ENCODE data around the gene KRTAP4-9. TPM values are rescaled to one million over a fixed set of nuclear protein-coding genes. Genes with fewer than 3 reads are reported as not detected.
"Not testable (repeated sequence)": the region's sequence is repeated elsewhere in the genome, so short reads cannot be mapped to it uniquely, and the experiment has no call there.

The KRTAP4-9 gene
- total RNA-seq, 4 donors from 2014 or later = not detected

- H3K4me1 ChIP-seq = no peaks in the 10 kb centered on the region
- no peaks in the 10 kb centered on the region for H3K27me3 ChIP-seq
- no peak for DNase-seq
- no peaks in the 10 kb centered on the region for H3K36me3 ChIP-seq
- 74 to 86% methylated on average over 3 of the region's 3 CpGs for WGBS, 2 donors
- intact Hi-C loops (cut with DNase I) = no loop called here
- H3K4me3 ChIP-seq (replicated peaks in 1 of 3) = no peak overlapping the region
- no peaks in the 10 kb centered on the region for H3K9me3 ChIP-seq
- TF ChIP-seq, protein P1, sequence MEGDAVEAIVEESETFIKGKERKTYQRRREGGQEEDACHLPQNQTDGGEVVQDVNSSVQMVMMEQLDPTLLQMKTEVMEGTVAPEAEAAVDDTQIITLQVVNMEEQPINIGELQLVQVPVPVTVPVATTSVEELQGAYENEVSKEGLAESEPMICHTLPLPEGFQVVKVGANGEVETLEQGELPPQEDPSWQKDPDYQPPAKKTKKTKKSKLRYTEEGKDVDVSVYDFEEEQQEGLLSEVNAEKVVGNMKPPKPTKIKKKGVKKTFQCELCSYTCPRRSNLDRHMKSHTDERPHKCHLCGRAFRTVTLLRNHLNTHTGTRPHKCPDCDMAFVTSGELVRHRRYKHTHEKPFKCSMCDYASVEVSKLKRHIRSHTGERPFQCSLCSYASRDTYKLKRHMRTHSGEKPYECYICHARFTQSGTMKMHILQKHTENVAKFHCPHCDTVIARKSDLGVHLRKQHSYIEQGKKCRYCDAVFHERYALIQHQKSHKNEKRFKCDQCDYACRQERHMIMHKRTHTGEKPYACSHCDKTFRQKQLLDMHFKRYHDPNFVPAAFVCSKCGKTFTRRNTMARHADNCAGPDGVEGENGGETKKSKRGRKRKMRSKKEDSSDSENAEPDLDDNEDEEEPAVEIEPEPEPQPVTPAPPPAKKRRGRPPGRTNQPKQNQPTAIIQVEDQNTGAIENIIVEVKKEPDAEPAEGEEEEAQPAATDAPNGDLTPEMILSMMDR (IDR thresholded peaks at IDR 0.05) = no peak
- TF ChIP-seq POLR2A (IDR thresholded peaks at IDR 0.05) = no peak
- no peak overlapping the region for H3K27ac ChIP-seq
These were observed 36.2 kb upstream of the KRTAP4-9 start for GRCh38 chr17:41069031-41069430.

GRCh38 chr17:41071606-41072360, 33.4 kb upstream of the KRTAP4-9 start:
- intact Hi-C loops (cut with DNase I) = no loop called here
- WGBS, 2 donors = 93 to 98% methylated on average over 5 of the region's 5 CpGs
- H3K4me3 ChIP-seq (replicated peaks in 1 of 3) = no peak overlapping the region
- H3K9me3 ChIP-seq = no peaks in the 10 kb centered on the region
- H3K36me3 ChIP-seq = no peaks in the 10 kb centered on the region
- no peak for DNase-seq
- no peaks in the 10 kb centered on the region for H3K27me3 ChIP-seq
- TF ChIP-seq, protein P1 (IDR thresholded peaks at IDR 0.05) = no peak
- TF ChIP-seq POLR2A (IDR thresholded peaks at IDR 0.05) = no peak
- no peaks in the 10 kb centered on the region for H3K4me1 ChIP-seq
- H3K27ac ChIP-seq = no peak overlapping the region

- Histone ChIP-seq H3K27me3 (no peaks in the 10 kb centered on the region), H3K36me3 (no peaks in the 10 kb centered on the region), H3K4me1 (no peaks in the 10 kb centered on the region), H3K4me3 (replicated peaks in 1 of 3) (no peak overlapping the region), H3K27ac (no peak overlapping the region), H3K9me3 (no peaks in the 10 kb centered on the region)
- intact Hi-C loops (cut with DNase I) = no loop called here
- TF ChIP-seq, protein P1 (IDR thresholded peaks at IDR 0.05) = no peak
- no peak for TF ChIP-seq POLR2A (IDR thresholded peaks at IDR 0.05)
- no peak for DNase-seq
- 93% methylated on average over 2 of the region's 2 CpGs for WGBS, 2 donors
These were observed 31.5 kb upstream of the KRTAP4-9 start for GRCh38 chr17:41073676-41074075.

GRCh38 chr17:41076788-41077187, 28.4 kb upstream of the KRTAP4-9 start:
- intact Hi-C loops (cut with DNase I) = no loop called here
- Histone ChIP-seq H3K4me1 (no peaks in the 10 kb centered on the region), H3K27ac (no peak overlapping the region), H3K9me3 (no peaks in the 10 kb centered on the region), H3K36me3 (no peaks in the 10 kb centered on the region), H3K4me3 (replicated peaks in 1 of 3) (no peak overlapping the region), H3K27me3 (no peaks in the 10 kb centered on the region)
- DNase-seq = no peak
- TF ChIP-seq, protein P1 (IDR thresholded peaks at IDR 0.05) = no peak
- no peak for TF ChIP-seq POLR2A (IDR thresholded peaks at IDR 0.05)

DNA sequence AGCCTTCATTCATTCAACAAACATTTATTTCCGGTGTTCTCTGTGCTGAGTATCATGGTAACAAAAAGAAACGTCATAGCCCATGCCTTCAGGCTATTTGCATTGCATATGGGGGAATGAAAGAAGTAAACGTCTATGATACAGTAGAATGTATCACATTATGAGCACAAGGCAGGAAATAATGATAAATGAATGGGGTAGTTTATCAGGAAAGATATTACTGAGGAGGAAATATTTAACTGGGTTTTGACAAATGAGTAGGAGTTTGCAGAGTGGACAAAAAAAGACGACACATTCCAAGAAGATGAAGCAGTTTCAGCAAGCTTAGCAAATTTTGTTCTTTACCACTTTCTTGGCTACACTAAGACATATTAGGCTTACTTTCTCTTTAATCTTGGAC, 22.6 kb upstream of the KRTAP4-9 start:
- Histone ChIP-seq H3K27me3 (no peaks in the 10 kb centered on the region), H3K4me1 (no peaks in the 10 kb centered on the region), H3K36me3 (no peaks in the 10 kb centered on the region), H3K4me3 (replicated peaks in 1 of 3) (no peak overlapping the region), H3K9me3 (no peaks in the 10 kb centered on the region), H3K27ac (no peak overlapping the region)
- DNase-seq = no peak
- 60 to 69% methylated on average over 4 of the region's 4 CpGs for WGBS, 2 donors
- TF ChIP-seq POLR2A (IDR thresholded peaks at IDR 0.05) = no peak
- TF ChIP-seq, protein P1 (IDR thresholded peaks at IDR 0.05) = no peak
- intact Hi-C loops (cut with DNase I) = no loop called here

- H3K9me3 ChIP-seq; DNase-seq; H3K4me1 ChIP-seq; H3K4me3 ChIP-seq (replicated peaks in 1 of 3); H3K27me3 ChIP-seq; intact Hi-C loops (cut with DNase I); H3K36me3 ChIP-seq; H3K27ac ChIP-seq: not testable (repeated sequence)
- WGBS, 2 donors = 82 to 97% methylated on average over 2 of the region's 2 CpGs
These were observed 21.8 kb upstream of the KRTAP4-9 start for GRCh38 chr17:41083427-41083826.

DNA sequence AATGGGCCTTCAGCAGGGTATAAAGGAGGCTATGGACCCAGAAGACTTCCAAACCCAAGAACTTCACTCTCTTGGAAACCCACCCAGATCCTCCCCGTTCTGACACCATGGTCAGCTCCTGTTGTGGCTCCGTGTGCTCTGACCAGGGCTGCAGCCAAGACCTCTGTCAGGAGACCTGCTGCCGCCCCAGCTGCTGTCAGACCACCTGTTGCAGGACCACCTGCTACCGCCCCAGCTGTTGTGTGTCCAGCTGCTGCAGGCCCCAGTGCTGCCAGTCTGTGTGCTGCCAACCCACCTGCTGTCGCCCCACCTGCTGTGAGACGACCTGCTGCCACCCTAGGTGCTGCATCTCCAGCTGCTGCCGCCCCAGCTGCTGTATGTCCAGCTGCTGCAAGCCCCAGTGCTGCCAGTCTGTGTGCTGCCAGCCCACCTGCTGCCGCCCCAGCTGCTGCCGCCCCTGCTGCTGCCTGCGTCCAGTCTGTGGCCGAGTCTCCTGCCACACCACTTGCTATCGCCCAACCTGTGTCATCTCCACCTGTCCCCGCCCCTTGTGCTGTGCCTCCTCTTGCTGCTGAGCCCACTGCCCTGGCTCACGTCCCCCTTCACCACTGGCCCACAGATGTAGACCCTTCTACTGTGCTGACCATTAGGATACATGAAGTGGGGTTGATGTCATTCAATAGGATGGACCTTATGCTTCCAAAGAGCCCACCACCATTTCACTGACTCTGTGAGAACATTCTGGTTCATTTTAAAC, 20.9 kb upstream of the KRTAP4-9 start, which contains the start of gene KRTAP4-7:
Gene KRTAP4-7 (plus strand): TSS at position 51 of the 757 bp plus-strand sequence. CDS start 57 bp downstream, at position 108.
- WGBS, 2 donors = 77 to 79% methylated on average over 7 to 9 of the region's 14 CpGs
- H3K4me3 ChIP-seq (replicated peaks in 1 of 3); DNase-seq; H3K27me3 ChIP-seq; intact Hi-C loops (cut with DNase I); H3K27ac ChIP-seq; H3K9me3 ChIP-seq; H3K36me3 ChIP-seq; H3K4me1 ChIP-seq: not testable (repeated sequence)
